ENCODE results near the gene SOX1. TPM values are rescaled to one million over a fixed set of nuclear protein-coding genes. Genes with fewer than 3 reads are reported as not detected.

Gene SOX1
- total RNA-seq, 1 experiment from 2014 or later = not detected

GRCh38 chr13:112071723-112072533 lies 5.0 kb downstream of the SOX1 start:
- no peak for DNase-seq (ENCODE audit: low read depth)

- no peak for DNase-seq (ENCODE audit: low read depth)
Measured at GRCh38 chr13:112072534-112073244, 5.7 kb downstream of the SOX1 start.

- no peak for DNase-seq (ENCODE audit: low read depth)
Measured at GRCh38 chr13:112073245-112074138, 6.5 kb downstream of the SOX1 start.

DNA sequence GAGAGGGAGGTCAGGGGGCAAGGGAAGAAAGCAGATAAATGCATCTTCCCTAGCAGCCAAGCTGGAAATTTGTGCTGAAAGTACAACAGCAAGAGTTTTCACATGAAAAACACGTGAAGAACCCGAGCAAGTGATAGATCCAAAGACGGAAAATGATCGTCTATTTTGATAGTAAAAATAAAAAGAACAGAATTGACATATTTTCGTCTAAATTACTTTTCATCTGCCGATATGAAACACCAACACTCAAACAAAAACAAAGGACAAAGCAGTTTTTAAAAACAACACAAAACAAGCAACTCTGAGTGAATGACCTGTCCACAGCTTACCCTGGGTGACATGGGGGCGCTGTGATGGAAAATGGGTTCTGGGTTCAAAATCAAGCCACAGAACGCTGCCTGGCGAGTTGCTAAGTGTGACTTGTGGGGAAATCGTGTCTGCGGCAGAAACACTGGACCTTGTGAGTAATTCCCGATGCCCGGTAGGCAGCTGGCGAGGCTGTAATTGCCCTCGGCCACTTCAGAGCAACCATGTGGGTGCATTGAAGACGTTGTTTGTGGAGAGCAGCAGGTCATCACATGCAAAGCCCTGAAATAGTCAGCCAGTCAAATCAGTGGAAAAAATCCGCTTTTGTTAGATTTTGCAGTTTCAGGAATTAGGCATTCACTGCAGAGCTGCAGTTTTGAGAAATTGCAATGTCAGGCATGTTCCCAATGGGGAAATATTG lies 7.4 kb downstream of the SOX1 start:
- DNase-seq (ENCODE audit: low read depth) = no peak

- DNase-seq (ENCODE audit: low read depth) = no peak
Measured at GRCh38 chr13:112077729-112078128, 10.8 kb downstream of the SOX1 start.

- no peak for DNase-seq (ENCODE audit: low read depth)
Measured at GRCh38 chr13:112078216-112078615, 11.3 kb downstream of the SOX1 start.

GRCh38 chr13:112078879-112079531 lies 12.1 kb downstream of the SOX1 start:
- DNase-seq (ENCODE audit: low read depth) = no peak

DNA sequence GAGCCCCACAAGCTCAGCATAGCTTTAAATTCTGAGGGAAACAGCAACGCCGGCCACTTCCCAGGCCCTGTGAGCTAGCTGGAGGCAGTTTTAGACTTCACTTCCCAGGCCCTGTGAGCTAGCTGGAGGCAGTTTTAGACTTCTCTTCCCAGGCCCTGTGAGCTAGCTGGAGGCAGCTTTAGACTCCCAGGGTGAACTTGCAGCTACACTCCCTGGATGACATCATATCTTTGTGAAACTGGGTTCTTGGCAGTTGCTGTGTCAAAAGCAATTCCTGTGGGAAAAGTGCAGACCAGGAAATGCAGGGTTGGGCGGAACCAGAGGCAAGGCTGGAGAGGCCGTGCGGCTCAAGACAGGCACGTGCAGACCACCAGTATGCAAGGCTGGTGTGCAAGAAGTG lies 12.7 kb downstream of the SOX1 start:
- no peak for DNase-seq (ENCODE audit: low read depth)

GRCh38 chr13:112083971-112084370 lies 17.0 kb downstream of the SOX1 start:
- DNase-seq (ENCODE audit: low read depth) = no peak

GRCh38 chr13:112092453-112092852 lies 25.5 kb downstream of the SOX1 start:
- DNase-seq (ENCODE audit: low read depth) = no peak

- no peak for DNase-seq (ENCODE audit: low read depth)
Measured at GRCh38 chr13:112095354-112095753, 28.4 kb downstream of the SOX1 start.

DNA sequence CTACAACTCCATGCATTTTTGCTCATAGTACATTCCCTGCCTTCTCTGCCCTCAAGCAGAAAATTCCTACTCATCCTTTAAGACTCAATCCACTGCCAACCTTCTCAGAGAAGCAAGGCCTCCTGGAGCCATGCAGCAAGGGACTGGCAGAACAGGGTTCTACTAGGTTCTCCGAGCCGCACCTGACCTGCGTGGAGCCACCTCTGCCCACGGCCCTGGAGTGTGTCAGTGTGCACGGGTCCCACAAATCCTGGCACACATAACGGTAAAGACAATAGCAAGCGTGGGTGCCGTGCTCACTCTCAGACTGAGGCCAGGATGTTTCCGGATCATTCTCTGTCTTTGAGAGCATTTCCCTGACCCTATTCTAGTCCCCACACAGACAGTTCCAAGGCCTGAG lies 30.0 kb downstream of the SOX1 start:
- no peak for DNase-seq (ENCODE audit: low read depth)

DNA sequence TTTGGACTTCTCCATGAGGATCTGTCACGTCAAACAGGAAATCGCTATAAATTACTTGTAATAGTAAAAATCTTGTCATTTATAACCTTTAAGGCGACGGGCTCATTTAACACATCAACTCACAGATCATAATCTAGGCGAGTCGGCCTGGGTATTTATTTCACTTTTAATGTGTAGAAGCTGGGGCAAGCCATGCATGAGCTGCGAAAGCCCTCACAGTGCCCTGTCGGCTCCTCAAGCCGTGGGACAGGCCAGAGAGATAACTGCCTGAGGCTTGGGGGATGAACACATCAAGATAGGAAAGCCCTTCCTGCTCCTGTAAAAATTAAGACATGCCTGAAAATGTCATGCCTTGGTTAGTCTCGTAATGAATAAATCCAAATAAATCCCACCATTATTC lies 30.8 kb downstream of the SOX1 start:
- no peak for DNase-seq (ENCODE audit: low read depth)

- DNase-seq (ENCODE audit: low read depth) = no peak
Measured at GRCh38 chr13:112098699-112099098, 31.8 kb downstream of the SOX1 start.

DNA sequence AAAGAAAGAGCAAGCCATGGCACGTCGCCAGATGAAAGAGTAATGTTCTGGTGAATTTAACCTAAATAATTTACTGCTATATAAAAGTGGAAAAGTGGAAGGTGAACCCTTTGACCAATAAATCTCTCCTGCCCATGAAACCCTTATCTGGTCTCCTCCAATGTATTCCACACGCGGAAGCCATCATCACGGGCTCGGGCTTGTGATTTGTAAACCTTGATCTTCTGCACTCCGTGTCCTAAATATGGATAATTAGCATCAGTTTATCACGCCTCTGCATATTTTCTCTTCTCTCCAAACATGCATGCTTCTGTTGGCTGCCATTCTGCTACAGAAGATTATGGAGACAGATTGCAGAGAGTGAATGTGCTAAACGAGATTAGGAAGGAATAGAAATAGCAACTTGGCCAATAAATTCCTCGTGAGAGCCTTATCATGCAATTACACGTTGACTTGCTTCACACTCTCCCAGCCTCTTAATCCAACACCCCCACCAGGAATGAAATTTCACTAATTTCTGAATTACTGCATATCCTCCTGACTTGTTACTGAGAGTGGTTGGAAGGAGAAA lies 34.5 kb downstream of the SOX1 start:
- no peak for DNase-seq (ENCODE audit: low read depth)

DNA sequence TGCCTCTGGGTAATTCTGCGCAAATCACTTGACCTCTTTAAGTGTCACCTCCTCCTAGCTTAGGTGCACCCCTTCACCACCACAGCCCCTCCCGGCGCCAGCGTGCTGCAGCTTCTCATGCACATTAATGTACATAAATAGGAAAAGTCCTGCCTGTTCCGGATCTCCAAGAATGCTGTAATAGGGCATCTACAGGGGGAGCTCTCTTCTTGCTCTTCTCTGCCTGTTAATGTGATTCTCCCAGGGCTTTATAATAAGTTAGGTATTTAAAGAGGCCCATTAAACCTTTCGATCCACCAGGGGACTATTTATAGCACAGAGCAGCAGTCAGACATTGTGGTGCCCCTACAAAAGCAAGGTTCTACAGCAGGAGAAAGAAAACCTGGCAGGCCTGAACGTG lies 35.3 kb downstream of the SOX1 start:
- DNase-seq (ENCODE audit: low read depth) = peak; percentile 20

DNA sequence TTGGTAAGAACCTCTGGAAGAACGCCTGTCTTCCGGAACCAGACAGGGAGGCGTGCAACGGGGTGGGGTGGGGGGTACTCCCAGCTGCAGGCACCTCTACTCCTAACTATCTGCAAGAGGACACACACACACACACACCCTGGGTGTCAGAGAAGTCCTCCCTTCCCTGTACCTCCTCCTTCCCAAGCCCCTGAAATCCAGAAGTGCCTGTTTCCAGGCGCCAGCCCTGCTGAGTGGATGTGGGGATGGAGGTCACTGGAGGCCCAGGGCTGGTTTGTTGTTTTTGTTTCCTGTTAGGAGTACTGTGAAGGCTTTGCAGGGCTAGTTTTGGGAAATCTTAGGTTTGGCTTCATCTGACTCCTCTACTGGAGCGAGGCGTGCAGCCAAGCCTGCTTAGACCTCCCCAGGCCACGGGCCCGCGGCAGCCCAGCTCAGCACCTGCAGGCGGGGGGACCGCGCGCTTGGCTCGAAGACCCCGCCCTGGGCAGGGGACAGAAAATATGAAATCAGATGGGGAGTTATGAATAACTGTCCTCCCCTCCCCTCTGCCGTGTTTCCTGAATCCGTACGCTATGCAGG lies 36.4 kb downstream of the SOX1 start:
- DNase-seq (ENCODE audit: low read depth) = no peak

- no peak for DNase-seq (ENCODE audit: low read depth)
Measured at GRCh38 chr13:112103961-112104880, 37.3 kb downstream of the SOX1 start.

DNA sequence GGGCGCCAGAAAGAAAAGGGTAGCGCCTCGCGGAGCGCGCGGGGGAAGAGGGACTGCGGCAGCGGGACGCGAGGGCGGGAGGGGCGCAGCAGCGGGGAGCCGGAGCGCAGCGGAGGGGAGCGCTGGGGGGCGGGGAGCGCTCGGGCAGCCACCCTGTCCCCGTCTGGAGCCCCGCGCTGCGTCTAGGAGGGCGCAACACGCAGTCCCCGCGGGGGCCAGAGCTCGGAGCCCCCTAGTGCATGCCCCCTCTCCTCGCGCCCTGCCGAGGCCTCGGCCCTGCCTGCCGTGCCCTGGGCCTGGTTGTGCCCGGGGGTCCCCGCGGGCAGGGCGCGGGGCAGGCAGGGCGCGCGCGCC lies 37.9 kb downstream of the SOX1 start:
- DNase-seq (ENCODE audit: low read depth) = no peak
